SK-N-SH treated with all-trans-retinoic acid at 6 μM for 48 hours (cell line): ENCODE results near the gene JOSD2.

Experiments used
- ARNTL ChIP-seq: fragments of 450-650 bp; formaldehyde crosslinking; IDR thresholded peaks from 2 replicates; pipeline ENCODE4 v1.5.0; 2020; ENCODE audit warnings: low read depth, mild to moderate bottlenecking, moderate library complexity, borderline replicate concordance
- BACH2 ChIP-seq: fragments of 250-450 bp; sonication (Bioruptor Pico); IDR thresholded peaks from 2 replicates; pipeline ENCODE4 v1.9.0; 2021; ENCODE audit warnings: mild to moderate bottlenecking, borderline replicate concordance
- CREB5 ChIP-seq: fragments of 250-450 bp; sonication (Bioruptor Pico); IDR thresholded peaks from 2 replicates; pipeline ENCODE4 v1.5.1; 2020; ENCODE audit warnings: low read depth, mild to moderate bottlenecking, moderate library complexity
- CSRNP3 ChIP-seq: fragments of 250-450 bp; sonication (Bioruptor Pico); IDR thresholded peaks from 2 replicates; pipeline ENCODE4 v1.5.1; 2021; ENCODE audit warnings: mild to moderate bottlenecking, moderate library complexity
- ESRRG ChIP-seq: fragments of 250-450 bp; sonication (Bioruptor Pico); IDR thresholded peaks from 2 replicates; pipeline ENCODE4 v1.6.1; 2021; ENCODE audit warnings: mild to moderate bottlenecking
- GLIS3 ChIP-seq: fragments of 250-450 bp; sonication (Bioruptor Pico); IDR thresholded peaks from 2 replicates; pipeline ENCODE4 v1.5.0; 2020; ENCODE audit warnings: mild to moderate bottlenecking, moderate library complexity
- PATZ1 ChIP-seq: fragments of 250-450 bp; sonication (Bioruptor Pico); IDR thresholded peaks from 2 replicates; pipeline ENCODE4 v1.8.0; 2020; ENCODE audit warnings: mild to moderate bottlenecking, moderate library complexity, borderline replicate concordance
- PPARA ChIP-seq: fragments of 250-450 bp; sonication (Bioruptor Pico); IDR thresholded peaks from 2 replicates; pipeline ENCODE4 v1.5.0; 2020; ENCODE audit warnings: mild to moderate bottlenecking, borderline replicate concordance
- TSHZ2 ChIP-seq: fragments of 250-450 bp; sonication (Bioruptor Pico); IDR thresholded peaks from 2 replicates; pipeline ENCODE4 v1.5.0; 2020; ENCODE audit warnings: mild to moderate bottlenecking, moderate library complexity
- ZFP3 ChIP-seq: fragments of 250-450 bp; sonication (Bioruptor Pico); IDR thresholded peaks from 2 replicates; pipeline ENCODE4 v1.5.0; 2020; ENCODE audit warnings: mild to moderate bottlenecking, moderate library complexity
- ZNF70 ChIP-seq: fragments of 450-650 bp; formaldehyde crosslinking; IDR thresholded peaks from 2 replicates; pipeline ENCODE4 v1.5.0; 2020; ENCODE audit warnings: mild to moderate bottlenecking, moderate library complexity

- TF ChIP-seq TSHZ2 (CRISPR knock-in tag) (no peak), ZFP3 (CRISPR knock-in tag) (no peak), ZNF70 (CRISPR knock-in tag) (no peak), ESRRG (CRISPR knock-in tag) (no peak), GLIS3 (CRISPR knock-in tag) (no peak), PATZ1 (CRISPR knock-in tag) (no peak), CREB5 (CRISPR knock-in tag) (no peak), BACH2 (CRISPR knock-in tag) (no peak), CSRNP3 (CRISPR knock-in tag) (no peak), ARNTL (no peak), PPARA (no peak)
Observed at GRCh38 chr19:50553134-50553703, 42.2 kb upstream of the JOSD2 start.
